NCI-H2227 (cell line): ENCODE measurements around the gene GRM4.

Source experiments
- DNase-seq: peaks from one replicate; lab custom pipeline; 2025; ENCODE audit not compliant: unreplicated experiment; lab: John Stamatoyannopoulos, UW

GRM4 gene

DNA sequence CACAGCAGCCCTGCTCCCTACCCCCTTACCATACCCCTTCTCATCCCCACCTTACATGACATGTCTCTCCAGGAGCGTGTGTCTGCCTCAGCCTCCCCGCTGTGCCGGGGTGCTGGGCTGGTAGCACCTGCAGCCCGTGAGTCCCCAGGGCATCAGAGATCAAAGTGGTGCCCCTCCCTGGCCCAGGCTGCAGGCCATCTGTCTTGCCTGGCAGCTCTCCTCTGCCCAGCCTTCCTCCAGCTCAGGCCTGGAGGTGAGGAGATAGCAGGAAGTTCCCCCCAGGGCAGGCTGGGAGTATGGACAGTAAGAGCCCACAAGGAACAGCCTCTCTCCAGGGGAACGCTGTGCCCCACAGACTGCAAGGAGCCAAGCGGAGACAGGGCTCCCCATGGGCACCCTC is 35.3 kb downstream of the GRM4 start:
- DNase-seq, result no peak

DNA sequence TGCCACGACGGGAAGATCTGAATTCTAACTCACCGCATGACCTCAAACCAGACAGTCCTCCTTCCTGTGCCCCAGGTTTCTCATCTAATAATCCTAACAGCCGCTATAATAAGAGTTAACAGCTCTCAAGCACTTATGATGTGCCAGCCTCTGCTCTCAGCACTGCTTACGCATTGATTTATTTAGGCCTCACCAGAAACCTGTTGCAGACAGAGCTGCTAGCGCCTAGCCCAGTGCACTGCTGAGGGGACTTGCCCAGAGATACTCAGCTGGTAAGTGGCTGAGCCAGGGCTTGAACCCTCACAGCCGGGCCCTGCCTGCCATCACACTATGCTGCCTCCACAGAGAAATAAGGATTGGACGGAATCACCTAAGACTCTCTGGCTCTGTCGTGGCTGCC is 37.7 kb downstream of the GRM4 start:
- DNase-seq, result peak; percentile 38

DNA sequence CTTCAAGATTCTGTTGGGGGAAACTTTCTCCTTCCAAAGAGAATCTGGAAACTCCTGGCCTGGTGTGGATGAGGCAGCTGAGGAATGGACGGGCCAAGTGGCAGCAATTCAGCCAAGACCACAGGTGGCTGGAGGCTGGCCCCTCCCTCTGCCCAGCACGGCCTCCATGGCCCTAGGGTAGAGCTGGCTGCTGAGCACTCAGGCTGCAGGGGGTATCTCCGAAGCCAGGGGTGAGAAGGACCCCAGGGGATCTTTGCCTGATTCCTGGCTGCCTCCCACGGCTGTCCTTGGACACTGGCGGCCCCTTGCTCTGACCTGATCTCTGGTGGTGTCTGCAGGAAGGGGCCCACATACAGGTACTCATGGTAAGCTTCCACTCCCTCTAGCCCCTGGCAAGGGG is 39.0 kb downstream of the GRM4 start:
- no peak for DNase-seq

DNA sequence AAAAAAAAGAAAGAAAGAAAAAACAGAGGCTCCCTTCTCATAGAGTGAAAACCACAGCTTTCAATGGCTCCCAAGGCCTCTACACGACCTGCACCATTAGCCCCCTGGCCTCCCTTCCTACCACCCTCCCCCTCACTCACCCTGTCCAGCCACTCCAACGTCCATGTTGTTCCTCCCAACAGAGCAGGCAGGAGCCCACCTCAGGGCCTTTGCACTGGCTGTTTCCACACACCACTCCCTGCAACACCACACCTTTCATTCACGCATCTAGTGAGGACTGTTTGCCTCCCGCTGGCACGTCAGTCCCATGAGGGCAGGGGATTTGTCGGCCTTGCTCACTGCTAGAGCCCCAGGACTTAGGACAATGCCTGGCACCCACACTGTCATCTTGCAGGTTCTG is 39.5 kb downstream of the GRM4 start:
- DNase-seq, result no peak

DNA sequence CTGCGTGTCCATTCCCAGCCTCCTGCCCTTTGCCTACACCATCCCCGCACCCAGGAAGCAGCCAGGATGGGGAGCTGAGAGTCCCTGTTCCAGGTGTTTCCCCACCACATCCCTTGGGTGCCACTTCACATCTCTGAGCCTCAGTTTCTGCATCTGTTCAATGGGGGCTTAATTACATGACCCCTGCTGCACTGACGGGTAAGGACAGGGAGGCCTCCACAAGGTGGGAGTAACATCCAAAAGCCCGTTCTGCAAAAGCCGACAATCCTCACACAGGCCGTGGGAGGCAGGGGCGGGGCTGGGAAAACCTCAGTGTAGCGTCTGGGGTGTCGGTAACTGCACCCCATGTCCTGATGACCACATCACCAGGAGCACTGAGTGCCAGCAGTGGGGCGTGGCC is 41.3 kb downstream of the GRM4 start:
- no peak for DNase-seq

DNA sequence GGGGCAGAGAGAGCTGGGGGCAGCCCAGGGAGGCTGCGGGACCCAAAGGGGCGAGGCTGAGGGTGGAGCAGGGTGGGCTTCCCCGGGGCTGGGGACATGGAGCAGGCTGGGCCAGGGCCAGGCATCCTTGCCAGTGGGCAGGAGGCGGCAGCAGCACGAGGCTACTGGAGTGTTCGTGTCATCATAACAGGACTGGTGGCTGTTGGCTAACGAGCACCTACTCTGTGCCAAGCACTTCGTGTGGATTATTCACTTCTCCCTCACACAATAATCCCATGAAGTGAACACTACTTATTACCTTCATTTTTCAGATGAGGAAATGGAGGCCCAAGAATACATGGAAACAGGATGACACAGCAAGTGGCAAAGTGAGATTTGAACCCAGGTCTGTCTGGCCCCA is 41.7 kb downstream of the GRM4 start:
- no peak for DNase-seq

DNA sequence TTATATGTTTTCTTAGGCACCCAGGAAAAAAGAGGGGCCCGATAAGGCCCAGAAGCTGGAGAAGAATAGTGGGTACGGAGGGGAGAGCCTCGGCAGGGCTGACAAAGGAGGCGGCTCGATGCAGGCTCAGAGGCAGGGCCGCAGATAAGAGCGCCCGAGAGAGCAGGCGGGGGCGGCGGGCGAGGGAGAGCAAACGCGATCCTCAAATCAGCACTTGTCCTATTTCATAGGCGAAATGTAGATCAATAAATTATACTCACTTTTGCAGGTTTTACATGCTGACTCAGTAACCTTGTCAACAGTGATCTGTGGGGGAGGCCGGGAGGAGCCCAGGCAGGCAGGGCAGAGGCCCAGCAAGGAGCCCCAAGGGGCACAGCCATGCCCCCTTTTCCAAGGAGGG is 42.6 kb downstream of the GRM4 start:
- no peak for DNase-seq

DNA sequence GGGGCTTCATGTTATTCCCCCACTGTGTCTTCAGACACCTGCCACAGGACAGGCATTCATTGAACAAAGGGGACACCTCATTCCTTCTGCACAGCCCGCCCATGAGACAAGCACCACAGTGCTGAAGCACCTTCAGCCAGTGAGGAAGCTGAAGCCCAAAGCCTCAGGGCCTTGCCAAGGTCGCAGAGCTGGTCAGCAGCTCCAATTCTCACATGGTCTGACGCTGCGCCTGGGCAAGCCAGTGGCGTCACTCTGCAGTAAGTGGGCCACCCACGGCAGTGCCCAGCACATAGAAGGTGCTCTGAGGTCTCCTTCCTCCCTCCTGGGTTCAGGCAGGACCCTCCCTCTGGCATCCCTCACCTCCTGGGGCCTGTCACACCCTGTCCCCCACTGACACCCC is 43.2 kb downstream of the GRM4 start:
- DNase-seq, result no peak

DNA sequence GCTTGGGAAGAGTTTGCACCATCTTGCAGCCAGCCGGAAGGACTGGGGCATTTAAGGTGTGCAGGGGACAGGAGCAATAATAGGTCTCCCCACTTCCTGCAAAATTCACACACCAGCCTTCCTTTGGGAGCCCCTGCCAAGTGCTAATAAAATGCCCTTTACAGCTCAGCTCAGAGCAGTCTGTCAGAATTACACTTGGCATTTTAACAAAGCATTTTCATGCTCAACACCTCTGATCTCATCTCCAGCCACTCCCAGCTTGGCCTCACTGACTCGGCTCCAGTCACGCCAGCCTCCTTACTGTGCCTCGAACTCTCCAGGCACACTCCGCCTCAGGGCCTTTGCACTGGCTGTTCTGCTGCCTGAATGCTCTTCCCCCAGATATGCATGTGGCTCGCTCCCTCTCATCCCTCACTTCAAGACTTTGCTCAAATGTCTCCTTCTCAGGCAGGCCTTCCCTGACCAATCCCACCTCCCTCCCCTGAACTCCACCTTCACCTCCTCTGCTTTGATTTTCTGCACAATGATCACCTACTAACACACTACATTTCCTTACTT is 43.7 kb downstream of the GRM4 start:
- no peak for DNase-seq

DNA sequence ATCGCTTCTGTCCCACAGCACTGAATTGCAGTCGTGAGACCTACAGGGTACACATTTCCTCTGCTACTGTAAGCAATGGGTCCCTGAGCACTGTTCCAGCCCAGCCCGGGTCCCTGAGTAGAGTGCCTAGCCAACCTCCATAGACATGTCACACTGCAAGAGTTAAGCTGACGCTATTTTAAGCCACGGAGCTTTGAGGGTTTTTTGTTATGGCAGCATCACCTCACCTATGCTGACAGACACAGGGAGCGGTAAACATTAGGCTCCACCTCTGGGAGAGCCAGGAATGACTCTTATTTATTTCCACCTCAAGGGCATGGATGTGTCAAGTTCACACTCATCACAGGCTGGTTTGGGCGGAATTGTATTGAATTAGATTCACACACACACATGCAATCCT is 45.1 kb downstream of the GRM4 start:
- no peak for DNase-seq

DNA sequence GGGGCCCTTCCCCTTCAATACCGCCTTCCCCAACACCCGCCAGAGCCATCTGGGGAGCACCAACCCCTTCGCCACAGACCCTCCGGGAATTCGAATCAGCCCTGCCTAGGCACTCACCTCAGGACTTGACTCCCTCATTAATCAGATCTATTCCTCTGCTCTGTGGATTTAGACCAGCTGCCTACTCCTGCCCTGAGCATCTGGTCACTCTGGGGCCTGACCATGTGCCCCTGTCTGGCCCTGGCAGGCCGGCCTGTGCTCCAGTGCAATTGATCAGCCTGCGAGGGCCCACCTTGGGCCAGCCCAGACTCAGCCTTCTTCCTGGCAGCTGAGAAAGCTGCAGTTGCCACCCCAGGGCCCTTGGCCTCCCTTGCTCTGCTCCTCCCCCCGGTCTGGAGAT is 46.0 kb downstream of the GRM4 start:
- DNase-seq, result no peak

DNA sequence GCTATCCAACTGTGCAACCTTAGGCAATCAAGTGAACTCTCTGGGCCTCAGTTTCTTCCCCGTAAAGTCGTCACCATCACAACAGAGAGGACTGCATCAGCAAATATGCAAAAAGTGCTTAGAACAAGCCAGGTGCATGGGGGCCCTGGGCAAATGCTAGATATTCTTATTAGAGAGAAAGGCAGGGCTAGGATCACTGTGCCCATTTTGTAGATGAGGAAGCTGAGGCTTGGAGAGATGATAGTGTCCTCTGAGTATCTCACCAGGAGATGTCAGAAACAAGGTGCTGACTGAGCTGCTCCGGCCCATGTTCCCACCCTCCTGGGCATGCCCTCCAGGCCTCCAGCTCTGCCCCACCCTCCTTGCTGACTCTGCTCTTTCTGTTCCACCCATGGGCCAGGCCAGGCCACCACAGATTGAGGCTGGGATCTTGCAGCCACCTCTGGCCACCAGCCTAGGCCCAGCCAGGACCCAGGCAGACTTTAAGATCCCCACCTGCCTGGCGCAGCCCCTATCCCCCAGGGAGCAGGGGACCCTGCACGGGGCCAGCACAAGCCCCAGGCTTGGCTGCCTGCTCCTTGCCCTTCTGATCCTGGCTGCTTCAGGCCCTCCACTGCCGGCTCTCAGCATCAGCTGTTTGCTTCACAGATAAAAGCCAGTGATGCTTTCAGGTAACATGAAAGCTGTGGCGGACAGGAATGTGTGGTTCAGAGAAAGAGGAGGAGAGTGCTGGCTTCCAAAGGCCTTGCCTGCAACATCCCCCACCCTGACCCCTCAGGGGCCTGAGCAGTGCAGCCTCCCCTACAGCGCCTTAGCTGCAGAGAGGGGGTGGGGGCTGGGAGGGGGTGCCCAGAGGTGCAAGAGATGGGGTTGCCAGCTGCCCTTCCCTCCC is 47.6 kb downstream of the GRM4 start:
- DNase-seq, result no peak

DNA sequence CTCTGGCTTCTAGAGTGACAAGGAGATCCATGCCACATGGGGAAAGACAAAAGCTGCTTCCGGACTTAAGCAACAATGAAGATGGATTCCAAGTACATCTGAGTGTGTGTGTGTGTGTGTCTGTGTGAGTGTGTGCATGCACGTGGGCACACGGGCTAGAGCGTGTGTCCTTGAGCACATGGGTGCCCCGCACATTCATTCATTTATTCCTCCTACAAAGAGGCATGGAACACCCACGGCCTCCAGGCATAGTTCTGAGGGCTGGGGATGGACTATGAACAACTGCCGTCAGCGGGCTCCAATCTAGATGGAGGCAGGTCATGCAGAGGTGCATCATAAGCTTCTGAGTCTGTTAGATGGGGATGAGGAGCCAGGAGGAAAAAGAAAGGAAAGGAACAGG is 49.1 kb downstream of the GRM4 start:
- DNase-seq, result no peak

DNA sequence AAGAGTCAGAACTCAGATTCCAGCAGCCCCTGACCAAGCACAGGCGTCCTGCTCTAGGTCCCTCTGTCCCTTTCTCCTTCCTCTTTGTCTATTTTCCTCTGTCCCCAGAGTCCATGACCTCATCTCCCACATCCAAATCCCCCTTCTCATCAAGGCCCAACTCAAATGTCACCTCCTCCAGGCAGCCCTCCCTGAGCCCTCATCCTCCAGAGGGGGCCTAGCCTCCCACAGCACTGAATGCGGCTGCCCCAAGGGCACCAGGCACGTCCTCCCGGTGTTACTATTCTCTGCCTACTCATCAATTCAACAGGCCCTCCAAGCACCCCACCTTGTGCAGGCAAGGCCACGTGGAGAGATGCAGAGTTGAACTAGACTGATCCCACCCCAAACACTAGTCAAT is 49.7 kb downstream of the GRM4 start:
- no peak for DNase-seq

DNA sequence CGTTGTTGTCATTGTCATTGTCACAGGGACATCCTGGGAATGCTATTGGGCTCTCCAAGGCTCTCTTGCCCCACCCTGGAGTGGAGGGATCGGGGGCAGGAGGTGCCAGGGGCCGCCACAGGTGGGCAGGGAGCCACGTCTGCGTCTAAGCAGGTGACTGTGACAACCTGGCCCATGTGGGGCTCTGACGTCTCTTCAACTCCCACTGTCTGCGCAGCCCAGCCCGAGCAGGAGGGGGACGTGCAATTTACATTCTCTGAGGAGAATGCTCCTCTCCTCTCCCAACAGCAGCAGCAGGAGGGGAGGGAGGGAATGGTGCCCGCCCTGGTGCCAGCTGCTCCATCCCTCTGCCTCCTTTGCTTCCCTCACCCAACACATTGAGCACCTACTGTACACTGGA is 50.1 kb downstream of the GRM4 start:
- no peak for DNase-seq

DNA sequence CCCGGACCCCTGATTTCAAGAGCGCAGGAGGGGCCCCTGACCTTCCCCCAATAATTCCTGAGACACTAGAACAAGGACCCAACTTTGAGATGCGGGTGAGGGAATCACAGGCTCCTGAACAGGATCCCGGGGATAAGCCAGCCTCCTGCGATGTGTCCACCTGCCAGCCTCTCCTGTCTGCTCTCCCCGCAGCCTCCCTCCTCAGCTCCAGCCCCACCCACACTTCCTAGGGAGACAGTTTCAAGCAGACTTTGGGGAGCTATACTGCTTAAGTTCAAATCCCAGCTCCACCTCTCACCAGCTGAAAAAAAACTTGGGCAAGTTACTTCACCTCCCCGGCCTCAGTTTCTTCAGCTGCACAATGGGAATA is 50.8 kb downstream of the GRM4 start:
- DNase-seq, result peak; percentile 21

DNA sequence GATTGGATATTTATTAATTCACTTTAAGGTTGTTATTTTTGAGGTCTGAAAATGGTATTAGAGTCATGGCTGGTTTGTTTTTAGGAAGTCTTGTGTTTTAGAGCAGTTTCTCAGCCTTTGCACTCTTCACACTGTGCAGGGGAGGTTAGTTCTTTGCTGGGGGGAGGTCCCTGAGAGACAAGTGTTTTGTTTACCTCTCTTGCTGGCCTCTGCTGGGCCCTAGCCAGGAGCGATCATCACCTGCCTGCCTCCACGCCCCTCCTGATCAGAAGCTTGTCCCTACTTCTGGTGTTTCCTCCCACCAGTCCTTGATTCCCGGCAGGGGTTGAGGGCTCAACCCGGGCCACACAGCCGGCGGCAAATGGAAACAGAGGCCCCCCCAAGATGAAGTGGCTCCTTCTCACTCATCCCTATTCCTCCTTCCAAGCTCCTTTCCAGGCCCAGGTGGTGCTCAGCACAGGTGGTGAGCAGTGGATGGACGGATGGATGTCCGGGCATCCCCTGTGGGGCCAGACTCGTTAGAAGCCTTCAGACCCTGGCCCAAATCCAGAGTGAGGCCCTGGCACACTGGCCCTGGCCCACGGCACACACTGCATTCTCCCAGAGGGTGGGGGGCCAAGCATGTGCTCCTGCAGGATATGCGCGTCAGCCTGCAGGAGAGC is 51.3 kb downstream of the GRM4 start:
- peak; percentile 19 for DNase-seq

DNA sequence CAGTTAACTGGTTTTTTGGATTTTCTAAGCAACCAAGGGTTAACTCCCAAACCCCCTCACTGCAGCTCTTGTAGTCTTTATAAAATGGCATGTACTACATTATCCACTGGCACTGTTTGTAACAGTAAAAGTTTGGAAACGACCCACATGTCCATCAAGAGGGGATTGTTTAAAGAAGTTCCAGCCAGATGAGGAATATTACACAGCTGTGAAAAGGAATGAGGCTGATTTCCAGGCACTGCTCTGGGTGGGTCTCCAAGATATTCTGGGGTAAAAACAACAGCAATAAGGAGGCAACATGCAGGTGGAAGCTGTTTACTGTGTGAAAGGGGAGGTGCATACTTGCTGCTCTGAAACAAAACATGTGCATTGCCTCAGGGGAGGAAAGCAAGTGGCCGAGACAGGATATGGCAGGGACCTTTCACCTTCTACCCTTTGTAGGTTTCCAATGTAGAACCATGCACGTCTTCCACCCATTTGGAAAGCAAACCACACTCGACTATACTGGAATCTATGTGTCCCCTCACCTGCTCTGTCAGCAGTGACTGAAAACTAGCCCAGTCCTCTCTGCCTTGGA is 51.9 kb downstream of the GRM4 start:
- no peak for DNase-seq

DNA sequence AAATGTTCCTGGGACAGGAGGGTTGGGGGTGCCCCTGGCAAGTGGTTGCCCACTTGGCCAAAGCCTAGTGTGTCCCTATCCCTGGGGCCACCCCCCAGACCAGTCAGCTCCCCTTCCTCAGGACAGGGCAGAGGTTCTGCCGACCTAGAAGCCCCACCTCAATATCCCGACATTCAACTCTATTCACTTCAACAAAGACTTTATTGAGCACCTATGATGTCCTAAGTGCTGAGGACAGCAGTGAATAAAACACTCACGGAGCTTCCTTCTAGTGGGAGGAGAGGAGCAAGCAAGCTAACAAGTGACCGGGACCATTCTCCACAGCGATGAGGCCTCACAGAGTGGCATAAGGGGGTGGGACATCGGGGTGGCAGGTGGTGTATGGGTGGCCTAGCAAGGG is 52.7 kb downstream of the GRM4 start:
- no peak for DNase-seq

DNA sequence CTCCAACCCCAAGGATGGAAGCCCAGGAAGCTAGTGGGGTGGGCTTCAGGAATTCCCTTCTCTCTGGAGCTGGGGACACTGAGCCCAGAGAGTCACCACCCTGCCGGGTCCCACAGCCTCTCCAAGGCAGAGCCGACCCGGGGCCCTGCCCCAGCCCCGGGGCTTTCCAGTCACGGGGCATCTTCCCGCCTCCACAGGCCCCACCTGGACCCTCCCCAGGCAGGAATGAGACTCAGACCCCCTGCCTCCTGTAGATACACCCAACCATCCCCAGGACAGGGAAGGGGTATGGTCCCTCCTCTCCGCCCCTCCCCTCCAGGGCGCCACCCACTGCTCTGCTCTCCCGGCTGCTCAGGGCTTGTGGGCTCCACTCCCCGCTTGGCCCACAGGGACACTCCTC is 53.3 kb downstream of the GRM4 start:
- DNase-seq, result no peak

DNA sequence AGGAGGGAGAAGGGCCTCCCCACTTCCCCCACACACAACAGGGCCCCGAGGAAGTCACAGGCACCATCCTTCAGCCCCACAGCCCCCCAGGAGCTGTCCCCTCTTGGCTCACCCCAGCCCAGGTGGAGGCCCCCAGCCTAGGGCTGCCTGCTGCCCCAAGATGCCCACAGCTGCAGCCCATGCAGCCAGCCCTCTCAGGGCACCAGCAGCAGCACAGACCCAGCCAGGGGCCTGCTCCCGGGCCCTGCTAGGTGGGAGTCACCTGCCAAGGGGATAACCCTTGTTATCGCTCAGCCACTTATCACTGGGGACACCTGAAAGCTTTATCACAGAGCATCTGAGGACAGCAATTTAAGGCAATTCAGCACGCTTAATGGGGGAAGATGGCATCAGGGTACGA is 55.0 kb downstream of the GRM4 start:
- DNase-seq, result no peak

DNA sequence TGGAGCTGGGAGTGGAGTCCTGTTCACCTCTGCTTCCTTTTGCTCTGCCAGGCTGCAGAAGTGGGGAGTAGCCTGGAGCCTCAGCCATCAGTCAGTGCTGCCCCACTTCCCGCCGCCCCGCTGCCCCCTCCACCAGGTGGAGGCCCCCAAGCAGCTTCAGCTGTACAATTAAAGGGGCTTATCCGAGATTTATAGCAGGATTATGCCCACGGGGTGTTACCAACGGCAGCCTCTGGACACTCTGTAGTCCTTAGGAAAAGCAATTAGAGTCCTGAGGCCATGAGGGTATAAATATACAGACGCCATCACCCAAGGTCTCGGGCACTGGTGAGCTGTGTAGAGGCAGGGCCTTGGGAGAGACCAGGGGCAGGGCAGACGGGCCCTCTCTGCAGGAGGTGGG is 55.4 kb downstream of the GRM4 start:
- peak; percentile 44 for DNase-seq
